ENCODE data around the gene DRGX.

Gene DRGX

GRCh38 chr10:49404321-49404878, 8.5 kb upstream of the DRGX start:
- Histone ChIP-seq H3K9me3 (ENCODE audit: severe bottlenecking) (no peaks in the 10 kb centered on the region), H3K4me3 (ENCODE audit: low read depth, low read length) (no peak overlapping the region), H3K36me3 (no peaks in the 10 kb centered on the region), H3K27ac (no peak overlapping the region), H3K27me3 (ENCODE audit: insufficient read depth, low read depth, severe bottlenecking) (peaks cover 3% of the 10 kb centered on the region)
- TF ChIP-seq CTCF (IDR thresholded peaks at IDR 0.05; ENCODE audit: low read depth, low read length), result no peak
- DNase-seq, result no peak

- H3K36me3 ChIP-seq, result no peaks in the 10 kb centered on the region
- peaks cover 9% of the 10 kb centered on the region for H3K27me3 ChIP-seq (ENCODE audit: insufficient read depth, low read depth, severe bottlenecking)
- no peak for TF ChIP-seq CTCF (IDR thresholded peaks at IDR 0.05; ENCODE audit: low read depth, low read length)
- H3K27ac ChIP-seq, result no peak overlapping the region
- DNase-seq, result no peak
- H3K9me3 ChIP-seq (ENCODE audit: severe bottlenecking), result no peaks in the 10 kb centered on the region
- H3K4me3 ChIP-seq (ENCODE audit: low read depth, low read length), result no peak overlapping the region
These were observed 7.5 kb upstream of the DRGX start for GRCh38 chr10:49403363-49403762.

GRCh38 chr10:49400365-49400764, 4.5 kb upstream of the DRGX start:
- Histone ChIP-seq H3K36me3 (no peaks in the 10 kb centered on the region), H3K9me3 (ENCODE audit: severe bottlenecking) (no peaks in the 10 kb centered on the region), H3K27ac (no peak overlapping the region), H3K27me3 (ENCODE audit: insufficient read depth, low read depth, severe bottlenecking) (peaks cover 39% of the 10 kb centered on the region), H3K4me3 (ENCODE audit: low read depth, low read length) (no peak overlapping the region)
- TF ChIP-seq CTCF (IDR thresholded peaks at IDR 0.05; ENCODE audit: low read depth, low read length), result no peak
- no peak for DNase-seq

GRCh38 chr10:49398986-49399385, 3.1 kb upstream of the DRGX start:
- no peak overlapping the region for H3K27ac ChIP-seq
- H3K4me3 ChIP-seq (ENCODE audit: low read depth, low read length), result no peak overlapping the region
- no peaks in the 10 kb centered on the region for H3K36me3 ChIP-seq
- DNase-seq, result no peak
- peaks cover 52% of the 10 kb centered on the region for H3K27me3 ChIP-seq (ENCODE audit: insufficient read depth, low read depth, severe bottlenecking)
- no peaks in the 10 kb centered on the region for H3K9me3 ChIP-seq (ENCODE audit: severe bottlenecking)
- TF ChIP-seq CTCF (IDR thresholded peaks at IDR 0.05; ENCODE audit: low read depth, low read length), result no peak

- Histone ChIP-seq H3K27ac (no peak overlapping the region), H3K4me3 (ENCODE audit: low read depth, low read length) (no peak overlapping the region), H3K27me3 (ENCODE audit: insufficient read depth, low read depth, severe bottlenecking) (peaks cover 56% of the 10 kb centered on the region), H3K36me3 (no peaks in the 10 kb centered on the region), H3K9me3 (ENCODE audit: severe bottlenecking) (no peaks in the 10 kb centered on the region)
- no peak for TF ChIP-seq CTCF (IDR thresholded peaks at IDR 0.05; ENCODE audit: low read depth, low read length)
- DNase-seq, result no peak
These were observed 2.3 kb upstream of the DRGX start for GRCh38 chr10:49398000-49398861.
